Hematopoietic multipotent progenitor cell treated with erythropoietin and hydrocortisone succinate and interleukin-3 and kit ligand, for 6 days (in vitro differentiated cells): ENCODE measurements around the gene NUP88.

Experiments used
- DNase-seq: peaks from one replicate; pipeline ENCODE4 v3.0.0-alpha.2; 2015

Gene NUP88

DNA sequence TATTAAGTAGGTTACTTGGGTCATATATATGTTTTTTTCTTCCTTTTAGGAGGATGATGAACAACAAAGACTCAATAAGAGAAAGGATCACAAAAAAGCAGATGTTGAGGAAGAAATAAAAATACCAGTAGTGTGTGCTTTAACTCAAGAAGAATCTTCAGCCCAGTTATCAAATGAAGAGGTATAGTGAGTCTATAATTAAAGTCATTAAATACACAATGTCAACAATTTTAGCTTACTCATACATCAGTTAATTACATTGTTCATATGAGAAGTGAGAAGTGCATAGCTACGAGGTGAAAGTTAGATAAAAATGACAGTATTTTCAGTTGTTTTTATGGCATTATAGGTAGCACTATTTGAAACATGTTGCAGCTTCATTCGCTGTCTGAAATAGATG is 65.2 kb downstream of the NUP88 start:
- no peak for DNase-seq

- DNase-seq, result no peak
Measured at GRCh38 chr17:5352681-5353289, 66.7 kb downstream of the NUP88 start.

DNA sequence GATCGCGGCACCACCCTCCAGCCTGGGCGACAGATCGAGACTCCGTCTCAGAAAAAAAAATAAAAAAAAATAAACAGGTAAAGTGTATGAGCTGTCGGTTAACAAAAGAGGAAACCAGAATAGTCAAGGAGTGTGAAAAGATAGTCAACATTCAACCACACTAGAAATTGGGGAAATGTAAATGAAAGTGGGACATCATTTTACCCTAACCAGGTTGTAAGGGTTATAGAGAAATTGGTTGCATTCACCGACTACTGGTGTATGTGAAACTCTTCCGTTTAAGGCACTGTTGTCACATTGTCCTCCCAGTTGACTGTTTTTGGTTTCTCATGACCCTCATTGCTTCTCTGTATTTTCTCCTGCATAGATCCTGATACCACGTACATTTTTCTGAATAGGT is 74.5 kb downstream of the NUP88 start:
- DNase-seq, result no peak
